Activated CD4-positive, alpha-beta T cell treated with anti-CD3 and anti-CD28 coated beads, Interleukin-2, amount 10 ng/mL, durations not matched to agents 7 days and 5 days (primary cell): ENCODE data around the gene GATM. TPM values are rescaled to one million over a fixed set of nuclear protein-coding genes. Genes with fewer than 3 reads are reported as not detected.
A peak's percentile ranks its signal among the peaks of the same experiment; 100 is the strongest.
"Not testable (repeated sequence)": the region's sequence is repeated elsewhere in the genome, so short reads cannot be mapped to it uniquely, and the experiment has no call there.

ENCODE experiments used
- CTCF ChIA-PET: fragments of 350-600 bp; sonication (Branson Sonifier 250); formaldehyde crosslinking; loops from one replicate; lab custom pipeline; 2021; ENCODE audit warnings: antibody characterized with exemption; lab: Charles Lee
- POLR2A ChIA-PET: fragments of 350-600 bp; sonication (Branson Sonifier 250); formaldehyde crosslinking; loops from one replicate; lab custom pipeline; 2021; ENCODE audit warnings: antibody characterized with exemption; lab: Charles Lee
- DNase-seq: peaks from one replicate; pipeline ENCODE4 v3.0.0-alpha.2; 2020
- H3K27ac Mint-ChIP-seq: one replicate; pipeline ENCODE4 v1.8.0; 2021; ENCODE audit warnings: mild to moderate bottlenecking, moderate library complexity, mixed read lengths
- H3K27me3 Mint-ChIP-seq: one replicate; pipeline ENCODE4 v1.8.0; 2021; ENCODE audit warnings: mixed read lengths
- H3K36me3 Mint-ChIP-seq: one replicate; pipeline ENCODE4 v1.8.0; 2021; ENCODE audit warnings: low read depth, mixed read lengths
- H3K4me1 Mint-ChIP-seq: one replicate; pipeline ENCODE4 v1.8.0; 2021; ENCODE audit warnings: mixed read lengths
- H3K4me3 Mint-ChIP-seq: one replicate; pipeline ENCODE4 v1.8.0; 2021; ENCODE audit warnings: mild to moderate bottlenecking, moderate library complexity, mixed read lengths
- H3K9me3 Mint-ChIP-seq: one replicate; pipeline ENCODE4 v1.8.0; 2021; ENCODE audit warnings: mixed read lengths
- total RNA-seq, 2 experiments: library from RNA; stranded (reverse); gene quantifications; one replicate each; pipeline ENCODE4 v1.2.3, GENCODE V29; 2021

The GATM gene
- total RNA-seq, 2 experiments from 2014 or later, result 1.6 to 2.0 TPM

DNA sequence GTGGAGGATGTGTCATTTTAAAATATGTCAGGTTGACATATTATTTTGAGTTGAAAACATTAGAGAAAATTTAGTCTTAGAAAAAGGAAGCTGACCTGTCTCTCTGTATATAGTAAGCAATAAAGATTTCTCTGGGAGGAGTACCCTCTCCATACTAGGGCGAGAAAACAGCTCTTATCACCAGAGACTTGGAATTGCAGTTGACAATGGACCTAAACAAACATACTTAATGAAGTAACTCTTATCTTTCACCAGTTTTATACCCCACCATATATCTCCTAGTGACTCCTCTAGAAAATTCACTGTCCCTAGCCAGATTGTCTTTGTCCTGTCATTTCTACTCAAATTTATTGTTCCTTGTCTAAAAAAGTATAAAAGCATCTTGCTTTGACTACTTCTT lies 7.2 kb upstream of the GATM start:
- CTCF ChIA-PET, result no interaction called here

DNA sequence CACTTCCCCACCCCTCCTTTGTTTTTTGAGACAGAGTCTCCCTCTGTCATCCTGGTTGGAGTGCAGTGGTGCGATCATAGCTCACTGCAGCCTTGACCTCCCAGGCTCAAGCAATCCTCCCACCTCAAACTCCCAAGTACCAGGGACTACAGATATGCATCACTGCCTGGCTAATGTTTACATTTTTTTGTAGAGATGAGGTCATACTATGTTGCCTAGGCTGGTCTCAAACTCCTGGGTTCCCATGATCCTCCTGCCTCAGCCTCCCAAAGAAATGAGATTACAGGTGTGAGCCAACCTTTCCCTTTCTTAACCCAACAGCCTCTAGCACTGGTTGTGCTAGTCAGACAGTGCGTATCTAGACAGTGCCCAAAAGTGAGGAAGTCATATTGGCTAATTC lies 6.4 kb upstream of the GATM start:
- Mint-ChIP-seq H3K27ac (no peak overlapping the region), H3K36me3 (no peaks in the 10 kb centered on the region), H3K4me3 (no peak overlapping the region), H3K4me1 (no peaks in the 10 kb centered on the region), H3K27me3 (peaks cover 18% of the 10 kb centered on the region), H3K9me3 (no peaks in the 10 kb centered on the region)
- ChIA-PET CTCF (interaction anchor here (0.5 kb wide), 1 partner anchor 17 kb away, joined by 3 read pairs; no protein-coding TSS in a partner anchor), POLR2A (no interaction called here)
- no peak for DNase-seq

More for the DNA sequence above, 7.2 kb upstream of the GATM start:
- no peaks in the 10 kb centered on the region for H3K4me1 Mint-ChIP-seq
- no peak overlapping the region for H3K27ac Mint-ChIP-seq
- no peaks in the 10 kb centered on the region for H3K9me3 Mint-ChIP-seq
- peaks cover 13% of the 10 kb centered on the region for H3K27me3 Mint-ChIP-seq
- no peak for DNase-seq
- no peak overlapping the region for H3K4me3 Mint-ChIP-seq
- H3K36me3 Mint-ChIP-seq, result no peaks in the 10 kb centered on the region
- POLR2A ChIA-PET, result no interaction called here

DNA sequence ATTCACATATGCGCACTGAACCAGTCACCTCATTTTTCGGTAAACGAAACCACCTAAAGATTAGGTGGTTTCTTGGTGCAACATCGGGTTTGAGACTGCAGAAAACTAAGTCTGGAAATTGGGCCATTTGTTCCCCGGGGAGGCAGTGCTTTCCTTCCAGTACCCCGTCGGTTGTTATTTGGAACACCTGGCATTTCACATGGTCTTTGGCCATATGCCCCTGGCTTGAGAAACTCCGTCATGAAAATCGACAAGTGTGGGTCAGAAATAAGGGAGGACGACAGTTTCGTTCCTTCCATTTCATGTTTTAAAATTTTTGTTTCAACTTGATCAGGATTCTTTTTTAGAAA lies 544 bp upstream of the GATM start:
- Mint-ChIP-seq H3K27me3 (peaks cover 55% of the 10 kb centered on the region), H3K27ac (no peak overlapping the region), H3K4me3 (peak overlapping the region; percentile 66), H3K36me3 (no peaks in the 10 kb centered on the region), H3K9me3 (no peaks in the 10 kb centered on the region), H3K4me1 (peaks cover 14% of the 10 kb centered on the region)
- CTCF ChIA-PET, result no interaction called here
- DNase-seq, result no peak
- POLR2A ChIA-PET, result no interaction called here

DNA sequence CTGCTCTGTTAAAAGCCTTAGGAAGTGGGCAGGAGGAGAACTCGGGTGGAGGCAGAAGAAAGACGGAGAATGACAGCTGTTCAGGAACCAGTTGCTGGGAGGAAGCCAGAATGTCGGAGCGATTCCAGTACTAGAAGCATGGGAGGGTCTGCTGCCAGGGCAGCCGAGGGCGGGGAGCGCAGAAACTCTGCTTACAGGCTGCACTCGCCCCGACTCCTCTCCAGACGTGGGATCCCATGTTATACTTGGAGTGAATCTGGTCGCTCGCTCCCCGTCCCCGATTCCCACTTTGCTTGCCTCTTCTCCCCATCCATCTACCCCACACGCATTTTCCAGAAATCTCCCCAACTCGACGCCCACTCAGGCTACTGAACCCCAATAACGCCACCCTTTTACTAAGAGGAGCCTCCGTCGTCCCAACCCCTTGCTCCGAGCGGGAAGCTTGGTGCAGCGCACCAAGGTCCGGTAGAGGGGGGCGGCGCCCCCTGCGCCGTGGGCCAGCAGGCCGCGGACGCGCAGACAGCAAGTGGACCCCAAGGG lies 665 bp downstream of the GATM start:
- Mint-ChIP-seq H3K4me3 (peak overlapping the region; percentile 70), H3K9me3 (no peaks in the 10 kb centered on the region), H3K36me3 (no peaks in the 10 kb centered on the region), H3K27me3 (peaks cover 53% of the 10 kb centered on the region), H3K4me1 (peaks cover 14% of the 10 kb centered on the region), H3K27ac (no peak overlapping the region)
- ChIA-PET POLR2A (interaction anchor here (0.5 kb wide), 1 partner anchor 213 kb away, joined by 3 read pairs; no protein-coding TSS in a partner anchor), CTCF (no interaction called here)
- DNase-seq, result no peak

DNA sequence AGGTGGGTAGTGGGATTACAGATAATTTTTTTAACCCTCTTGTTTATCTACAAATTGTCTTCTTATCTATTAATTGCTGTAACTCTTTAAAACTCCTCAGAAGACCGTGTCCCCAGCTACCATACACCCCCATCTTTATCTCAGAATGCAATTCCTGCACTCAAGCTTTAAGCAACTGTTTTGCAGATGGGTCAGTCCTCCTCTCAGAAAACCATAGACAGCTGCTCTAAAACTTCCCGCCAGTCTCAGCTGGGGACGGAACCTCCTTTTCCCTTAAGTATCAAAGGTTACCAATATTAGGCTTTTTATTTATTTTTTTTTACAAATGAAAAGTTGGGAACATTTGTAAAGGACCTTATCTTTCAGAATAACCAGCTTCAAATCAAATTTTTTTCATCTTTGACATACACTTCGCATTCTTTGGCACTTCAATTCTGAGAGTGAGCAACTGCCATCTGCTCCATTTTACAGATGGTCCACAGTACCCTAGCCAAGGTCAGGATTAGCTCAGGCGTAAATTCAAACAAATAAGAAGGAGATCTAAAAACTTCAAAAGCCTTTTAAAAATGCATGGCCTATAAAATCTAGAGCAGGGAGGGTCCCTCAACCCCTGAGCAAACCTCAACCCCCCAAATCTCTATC lies 1.3 kb downstream of the GATM start:
- no peaks in the 10 kb centered on the region for H3K36me3 Mint-ChIP-seq
- ChIA-PET CTCF (interaction anchor here (1.4 kb wide), 1 partner anchor 172 kb away, joined by 3 read pairs; no protein-coding TSS in a partner anchor), POLR2A (interaction anchor here (0.5 kb wide), 1 partner anchor 212 kb away, joined by 3 read pairs; no protein-coding TSS in a partner anchor)
- H3K4me1 Mint-ChIP-seq, result peaks cover 14% of the 10 kb centered on the region
- peaks cover 58% of the 10 kb centered on the region for H3K27me3 Mint-ChIP-seq
- no peaks in the 10 kb centered on the region for H3K9me3 Mint-ChIP-seq
- H3K4me3 Mint-ChIP-seq, result peak overlapping the region; percentile 70
- H3K27ac Mint-ChIP-seq, result no peak overlapping the region
- DNase-seq, result no peak

DNA sequence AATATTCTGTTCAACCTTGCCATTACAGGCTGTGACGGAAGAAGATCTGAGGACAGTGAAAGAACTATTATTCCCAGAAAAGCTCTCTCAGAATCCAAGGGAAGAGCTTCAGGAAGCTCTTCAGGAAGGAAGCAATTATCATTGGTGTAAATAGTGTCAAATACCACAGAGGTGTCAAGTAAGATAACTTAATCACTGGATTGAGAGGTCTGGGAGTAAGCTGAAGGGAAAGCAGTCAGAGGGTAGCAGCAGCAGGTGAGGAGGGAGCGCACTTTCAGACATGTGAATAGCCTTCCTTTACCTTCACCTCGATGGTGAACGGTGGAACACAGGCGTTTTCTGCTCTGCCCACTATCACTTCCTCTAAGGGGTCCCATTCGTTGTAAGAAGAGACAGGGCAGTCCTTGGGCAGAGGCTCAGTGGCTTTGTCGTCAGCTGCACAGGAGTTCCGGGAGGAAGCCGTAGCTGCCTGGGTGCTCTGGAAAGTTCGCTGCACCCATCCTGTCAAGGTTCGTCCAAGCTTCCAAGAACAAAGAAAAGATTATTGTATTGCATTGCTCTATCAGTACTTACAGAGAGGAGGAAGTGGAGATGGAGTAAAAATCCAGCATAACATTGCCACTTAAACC lies 1.9 kb downstream of the GATM start:
- Mint-ChIP-seq H3K4me3 (no peak overlapping the region), H3K27me3 (peaks cover 58% of the 10 kb centered on the region), H3K4me1 (peaks cover 14% of the 10 kb centered on the region), H3K9me3 (no peaks in the 10 kb centered on the region), H3K36me3 (no peaks in the 10 kb centered on the region), H3K27ac (no peak overlapping the region)
- ChIA-PET CTCF (interaction anchor here (1.4 kb wide), 1 partner anchor 172 kb away, joined by 3 read pairs; no protein-coding TSS in a partner anchor), POLR2A (no interaction called here)
- no peak for DNase-seq

DNA sequence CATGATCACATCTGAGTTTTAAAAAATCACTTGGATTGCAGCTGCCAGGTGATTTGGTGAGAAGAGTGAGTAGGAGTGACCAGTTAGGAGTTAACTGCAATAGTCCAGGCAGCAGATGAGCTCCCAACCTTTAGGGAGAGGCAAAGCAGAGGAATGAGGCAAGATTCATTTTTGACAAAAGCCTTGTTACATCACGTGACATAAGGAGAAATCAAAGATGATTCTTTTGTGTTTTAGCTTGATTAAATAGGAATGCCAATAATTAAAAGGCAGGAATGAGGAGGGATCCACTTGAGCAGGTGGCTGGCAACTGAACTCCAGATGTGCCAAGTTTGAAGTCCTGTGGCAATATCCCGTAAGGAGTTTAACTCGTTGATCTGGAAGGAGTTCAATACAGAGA lies 2.5 kb downstream of the GATM start:
- no peak overlapping the region for H3K27ac Mint-ChIP-seq
- peaks cover 14% of the 10 kb centered on the region for H3K4me1 Mint-ChIP-seq
- peaks cover 54% of the 10 kb centered on the region for H3K27me3 Mint-ChIP-seq
- H3K4me3 Mint-ChIP-seq, result no peak overlapping the region
- ChIA-PET POLR2A (no interaction called here), CTCF (interaction anchor here (1.4 kb wide), 1 partner anchor 171 kb away, joined by 3 read pairs; no protein-coding TSS in a partner anchor)
- no peaks in the 10 kb centered on the region for H3K36me3 Mint-ChIP-seq
- DNase-seq, result no peak
- no peaks in the 10 kb centered on the region for H3K9me3 Mint-ChIP-seq

DNA sequence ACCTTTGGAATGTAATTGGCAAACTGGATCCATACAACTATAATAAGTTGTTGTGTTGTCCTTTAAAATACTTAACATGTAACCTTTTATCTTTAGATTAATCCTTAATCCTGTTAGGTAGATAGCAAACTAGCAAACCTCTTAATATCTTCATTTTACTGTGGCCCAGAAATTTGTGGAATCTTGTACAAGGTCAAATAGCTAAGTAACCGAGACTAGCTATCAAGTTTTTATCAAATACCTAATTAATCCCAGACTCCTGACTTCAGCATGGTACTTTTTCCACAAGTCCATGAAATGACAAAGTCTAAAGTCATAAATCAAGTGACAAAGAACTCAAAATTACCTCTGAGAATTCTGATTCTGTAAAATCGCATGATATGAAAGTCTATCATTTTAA lies 4.4 kb downstream of the GATM start:
- DNase-seq, result no peak
- Mint-ChIP-seq H3K4me1 (peaks cover 14% of the 10 kb centered on the region), H3K36me3 (no peaks in the 10 kb centered on the region), H3K4me3 (no peak overlapping the region), H3K27me3 (peaks cover 40% of the 10 kb centered on the region), H3K9me3 (no peaks in the 10 kb centered on the region), H3K27ac (no peak overlapping the region)
- POLR2A ChIA-PET, result no interaction called here
- CTCF ChIA-PET, result no interaction called here

DNA sequence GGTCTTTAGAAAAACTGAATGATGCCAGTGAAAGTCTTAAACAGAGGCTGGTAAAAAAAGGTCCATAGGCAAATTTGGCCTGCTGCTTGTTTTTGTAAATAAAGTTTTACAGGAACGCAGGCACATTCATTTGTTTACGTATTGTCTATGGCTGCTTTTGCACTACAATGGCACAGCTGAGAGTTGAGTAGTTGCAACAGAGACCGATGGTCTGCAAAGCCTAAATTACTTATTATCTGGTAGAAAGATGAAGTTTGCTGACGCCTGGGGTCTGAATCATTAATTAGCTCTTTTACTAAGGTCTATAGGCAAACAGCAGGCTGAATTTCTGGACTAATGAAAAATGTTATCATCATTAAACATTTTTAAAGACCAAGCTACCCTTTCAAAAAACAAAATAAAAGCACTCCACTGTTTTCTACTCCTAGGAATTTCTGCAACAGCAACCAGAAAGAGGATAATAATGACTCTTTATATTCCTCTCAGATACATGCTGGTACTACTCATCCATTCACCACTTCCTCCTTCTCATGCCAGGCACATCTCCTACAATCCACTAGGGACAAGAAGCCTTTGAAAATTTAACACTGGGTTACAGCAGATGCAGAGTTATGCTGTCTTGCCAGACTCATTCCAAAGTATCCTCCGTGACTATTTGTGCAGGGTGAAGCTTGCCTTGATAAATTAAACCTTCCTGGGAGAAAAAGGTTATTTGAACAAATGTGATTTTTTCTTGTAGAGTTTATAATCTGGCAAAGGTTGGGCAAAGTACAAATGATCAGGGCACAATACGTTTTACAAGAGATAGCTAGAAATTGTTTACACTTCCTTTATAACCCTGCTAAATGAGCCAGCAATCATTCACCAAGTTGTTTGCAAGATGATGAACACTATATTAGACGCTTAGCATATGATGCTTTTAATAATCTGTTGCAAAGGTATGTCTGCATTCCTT lies 6.0 kb downstream of the GATM start:
- H3K4me3 Mint-ChIP-seq, result no peak overlapping the region
- POLR2A ChIA-PET, result no interaction called here
- CTCF ChIA-PET, result interaction anchor here (0.5 to 1.4 kb wide), 2 partner anchors 9 to 1854 kb away, joined by 3 to 4 read pairs; no protein-coding TSS in a partner anchor
- peaks cover 28% of the 10 kb centered on the region for H3K27me3 Mint-ChIP-seq
- no peak overlapping the region for H3K27ac Mint-ChIP-seq
- no peaks in the 10 kb centered on the region for H3K36me3 Mint-ChIP-seq
- H3K4me1 Mint-ChIP-seq, result peaks cover 6% of the 10 kb centered on the region
- no peaks in the 10 kb centered on the region for H3K9me3 Mint-ChIP-seq
- no peak for DNase-seq

DNA sequence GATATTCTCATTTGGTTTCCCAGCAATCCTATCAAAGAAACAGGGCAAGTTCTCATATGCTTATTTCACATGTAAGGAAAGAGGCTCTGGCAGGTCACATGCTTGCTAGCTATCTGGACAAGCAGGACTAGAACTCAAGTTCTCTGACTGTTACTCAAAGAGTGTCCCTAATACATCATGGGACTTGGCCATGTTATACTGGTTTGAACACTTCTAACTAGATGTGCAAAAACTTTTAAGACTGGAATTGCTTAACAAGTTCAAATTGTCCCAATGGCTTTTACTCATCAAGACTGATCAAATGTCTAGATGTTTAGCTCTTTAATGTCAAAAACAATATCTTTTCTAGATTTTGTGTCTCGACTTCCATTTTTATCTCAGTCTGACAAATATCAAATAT lies 6.8 kb downstream of the GATM start:
- Mint-ChIP-seq H3K36me3 (no peaks in the 10 kb centered on the region), H3K4me3 (no peak overlapping the region), H3K27me3 (peaks cover 21% of the 10 kb centered on the region), H3K27ac (no peak overlapping the region), H3K9me3 (no peaks in the 10 kb centered on the region), H3K4me1 (peaks cover 1% of the 10 kb centered on the region)
- no peak for DNase-seq
- POLR2A ChIA-PET, result no interaction called here
- CTCF ChIA-PET, result interaction anchor here (1.4 kb wide), 1 partner anchor 8 kb away, joined by 4 read pairs; no protein-coding TSS in a partner anchor

DNA sequence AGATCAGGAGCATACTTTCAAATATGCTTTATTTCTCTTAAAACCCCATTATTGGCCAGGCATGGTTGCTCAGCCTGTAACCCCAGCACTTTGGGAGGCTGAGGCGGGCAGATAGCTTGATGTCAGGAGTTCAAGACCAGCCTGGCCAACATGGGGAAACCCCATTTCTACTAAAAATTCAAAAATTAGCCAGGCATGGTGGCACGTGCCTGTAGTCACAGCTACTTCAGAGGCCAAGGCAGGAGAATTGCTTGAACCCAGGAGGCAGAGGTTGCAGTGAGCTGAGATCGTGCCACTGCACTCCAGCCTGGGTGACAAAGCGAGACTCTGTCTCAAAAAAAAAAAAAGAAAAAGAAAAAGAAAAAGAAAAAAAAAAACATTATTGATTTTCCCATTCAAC lies 8.3 kb downstream of the GATM start:
- H3K36me3 Mint-ChIP-seq, H3K27me3 Mint-ChIP-seq: not testable (repeated sequence)
- CTCF ChIA-PET, result interaction anchor here (0.7 kb wide), 1 partner anchor 87 kb away, joined by 4 read pairs; no protein-coding TSS in a partner anchor

DNA sequence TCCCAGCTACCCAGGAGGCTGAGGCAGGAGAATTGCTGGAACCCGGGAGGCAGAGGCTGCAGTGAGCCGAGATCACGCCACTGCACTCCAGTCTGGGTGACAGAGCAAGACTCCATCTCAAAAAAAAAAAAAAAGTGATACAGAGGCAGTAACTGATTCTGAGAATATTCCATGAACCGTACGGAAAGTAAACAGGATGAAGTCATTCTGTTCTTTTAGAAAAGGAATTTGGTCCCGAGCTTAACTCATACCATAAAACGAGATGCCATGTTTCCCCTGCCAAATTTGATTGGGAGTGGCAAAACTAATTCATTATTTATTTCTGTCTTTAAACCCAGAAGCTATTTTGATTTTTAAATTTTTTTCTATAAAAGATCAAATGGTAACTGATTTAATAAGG lies 11.1 kb downstream of the GATM start:
- H3K27ac Mint-ChIP-seq, result not testable (repeated sequence)

More for the DNA sequence above, 8.3 kb downstream of the GATM start:
- DNase-seq, H3K4me3 Mint-ChIP-seq, POLR2A ChIA-PET, H3K27ac Mint-ChIP-seq, H3K4me1 Mint-ChIP-seq, H3K9me3 Mint-ChIP-seq: not testable (repeated sequence)

More for the DNA sequence above, 11.1 kb downstream of the GATM start:
- H3K4me1 Mint-ChIP-seq, DNase-seq, H3K9me3 Mint-ChIP-seq, H3K27me3 Mint-ChIP-seq, H3K36me3 Mint-ChIP-seq, H3K4me3 Mint-ChIP-seq, POLR2A ChIA-PET: not testable (repeated sequence)
- CTCF ChIA-PET, result interaction anchor here (0.7 to 1.0 kb wide), 2 partner anchors 14 to 17 kb away, joined by 3 to 8 read pairs; no protein-coding TSS in a partner anchor
